ENCODE results near the gene ABL1. TPM values are rescaled to one million over a fixed set of nuclear protein-coding genes. Genes with fewer than 3 reads are reported as not detected.

The ABL1 gene
- total RNA-seq, 1 experiment from 2014 or later = 67.5 TPM

DNA sequence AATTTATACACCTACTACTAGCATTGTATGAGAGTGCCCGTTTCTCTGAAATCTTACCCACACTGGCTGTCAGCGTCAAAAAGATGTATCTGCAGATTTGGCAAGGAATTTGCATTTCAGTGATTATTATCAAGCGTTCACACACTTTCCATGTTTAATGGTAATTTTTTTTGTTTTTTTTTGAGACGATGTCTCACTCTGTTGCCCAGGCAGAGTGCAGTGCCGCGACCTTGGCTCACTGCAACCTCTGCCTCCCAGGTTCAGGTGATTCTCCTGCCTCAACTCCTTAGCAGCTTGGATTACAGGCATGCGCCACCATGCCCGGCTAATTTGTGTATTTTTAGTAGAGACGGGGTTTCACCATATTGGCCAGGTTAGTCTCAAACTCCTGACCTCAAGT lies 14.3 kb downstream of the ABL1 start:
- Mint-ChIP-seq H3K9me3 (ENCODE audit: unreplicated experiment) (no peaks in the 10 kb centered on the region), H3K4me1 (ENCODE audit: insufficient read depth, unreplicated experiment) (peaks cover 37% of the 10 kb centered on the region), H3K36me3 (ENCODE audit: insufficient read depth, unreplicated experiment) (peaks cover 45% of the 10 kb centered on the region), H3K27me3 (ENCODE audit: insufficient read depth, unreplicated experiment) (no peaks in the 10 kb centered on the region), H3K27ac (ENCODE audit: low read depth, unreplicated experiment) (peak overlapping the region; percentile 10), H3K4me3 (ENCODE audit: unreplicated experiment) (no peak overlapping the region)
- no TSS peak for BruUV-seq (replicated peaks)
- intact Hi-C loops (cut with micrococcal nuclease) = no loop called here
- TF ChIP-seq, protein P1, sequence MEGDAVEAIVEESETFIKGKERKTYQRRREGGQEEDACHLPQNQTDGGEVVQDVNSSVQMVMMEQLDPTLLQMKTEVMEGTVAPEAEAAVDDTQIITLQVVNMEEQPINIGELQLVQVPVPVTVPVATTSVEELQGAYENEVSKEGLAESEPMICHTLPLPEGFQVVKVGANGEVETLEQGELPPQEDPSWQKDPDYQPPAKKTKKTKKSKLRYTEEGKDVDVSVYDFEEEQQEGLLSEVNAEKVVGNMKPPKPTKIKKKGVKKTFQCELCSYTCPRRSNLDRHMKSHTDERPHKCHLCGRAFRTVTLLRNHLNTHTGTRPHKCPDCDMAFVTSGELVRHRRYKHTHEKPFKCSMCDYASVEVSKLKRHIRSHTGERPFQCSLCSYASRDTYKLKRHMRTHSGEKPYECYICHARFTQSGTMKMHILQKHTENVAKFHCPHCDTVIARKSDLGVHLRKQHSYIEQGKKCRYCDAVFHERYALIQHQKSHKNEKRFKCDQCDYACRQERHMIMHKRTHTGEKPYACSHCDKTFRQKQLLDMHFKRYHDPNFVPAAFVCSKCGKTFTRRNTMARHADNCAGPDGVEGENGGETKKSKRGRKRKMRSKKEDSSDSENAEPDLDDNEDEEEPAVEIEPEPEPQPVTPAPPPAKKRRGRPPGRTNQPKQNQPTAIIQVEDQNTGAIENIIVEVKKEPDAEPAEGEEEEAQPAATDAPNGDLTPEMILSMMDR (IDR thresholded peaks at IDR 0.05; ENCODE audit: unreplicated experiment) = no peak
- ChIA-PET CTCF (interaction anchor here (0.7 to 1.8 kb wide), 4 partner anchors 14 to 148 kb away, joined by 3 to 4 read pairs (median 4); no protein-coding TSS in a partner anchor), POLR2A (interaction anchor here (1.2 kb wide), 1 partner anchor 13 kb away, joined by 3 read pairs; no protein-coding TSS in a partner anchor)
- no peak for DNase-seq (ENCODE audit: unreplicated experiment)

DNA sequence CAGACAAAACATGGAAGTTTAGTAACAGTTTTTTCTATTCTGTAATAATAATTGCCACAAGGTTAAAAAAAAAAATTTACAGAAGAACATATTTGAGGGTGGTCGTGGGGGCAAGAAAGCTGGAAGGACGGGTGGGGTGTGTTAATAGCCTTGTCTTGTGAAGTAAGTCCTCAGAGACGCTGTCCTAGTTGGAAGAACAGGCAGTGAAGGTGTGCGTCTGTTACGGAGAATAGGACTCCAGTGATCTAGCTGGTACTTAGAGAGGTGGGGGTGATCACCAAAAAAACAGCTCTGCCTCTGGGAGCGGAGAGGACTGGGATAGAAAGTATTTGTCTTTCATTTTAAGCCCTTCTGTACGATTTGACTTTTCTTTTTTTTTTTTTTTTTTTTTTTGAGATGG lies 17.7 kb downstream of the ABL1 start:
- H3K27me3 Mint-ChIP-seq (ENCODE audit: insufficient read depth, unreplicated experiment) = no peaks in the 10 kb centered on the region
- H3K4me1 Mint-ChIP-seq (ENCODE audit: insufficient read depth, unreplicated experiment) = peaks cover 11% of the 10 kb centered on the region
- intact Hi-C loops (cut with micrococcal nuclease) = no loop called here
- POLR2A ChIA-PET = interaction anchor here (1.4 kb wide), 1 partner anchor 72 kb away, joined by 3 read pairs; no protein-coding TSS in a partner anchor
- H3K4me3 Mint-ChIP-seq (ENCODE audit: unreplicated experiment) = no peak overlapping the region
- no peaks in the 10 kb centered on the region for H3K9me3 Mint-ChIP-seq (ENCODE audit: unreplicated experiment)
- DNase-seq (ENCODE audit: unreplicated experiment) = no peak
- H3K36me3 Mint-ChIP-seq (ENCODE audit: insufficient read depth, unreplicated experiment) = peaks cover 61% of the 10 kb centered on the region
- CTCF ChIA-PET = interaction anchor here (0.6 to 6.5 kb wide), 11 partner anchors 10 to 152 kb away, joined by 3 to 55 read pairs (median 3); no protein-coding TSS in a partner anchor
- BruUV-seq (replicated peaks) = no TSS peak
- H3K27ac Mint-ChIP-seq (ENCODE audit: low read depth, unreplicated experiment) = no peak overlapping the region
- TF ChIP-seq, protein P1 (IDR thresholded peaks at IDR 0.05; ENCODE audit: unreplicated experiment) = no peak

GRCh38 chr9:130854092-130854491 lies 19.0 kb downstream of the ABL1 start:
- no peaks in the 10 kb centered on the region for H3K9me3 Mint-ChIP-seq (ENCODE audit: unreplicated experiment)
- TF ChIP-seq, protein P1 (IDR thresholded peaks at IDR 0.05; ENCODE audit: unreplicated experiment) = no peak
- no TSS peak for BruUV-seq (replicated peaks)
- POLR2A ChIA-PET = interaction anchor here (0.6 to 1.5 kb wide), 3 partner anchors 10 to 82 kb away, joined by 3 read pairs; no protein-coding TSS in a partner anchor
- no peak for DNase-seq (ENCODE audit: unreplicated experiment)
- no peak overlapping the region for H3K27ac Mint-ChIP-seq (ENCODE audit: low read depth, unreplicated experiment)
- intact Hi-C loops (cut with micrococcal nuclease) = no loop called here
- H3K4me1 Mint-ChIP-seq (ENCODE audit: insufficient read depth, unreplicated experiment) = peaks cover 9% of the 10 kb centered on the region
- CTCF ChIA-PET = interaction anchor here (0.8 to 6.5 kb wide), 6 partner anchors 11 to 310 kb away, joined by 3 to 55 read pairs (median 4); no protein-coding TSS in a partner anchor
- peaks cover 69% of the 10 kb centered on the region for H3K36me3 Mint-ChIP-seq (ENCODE audit: insufficient read depth, unreplicated experiment)
- H3K27me3 Mint-ChIP-seq (ENCODE audit: insufficient read depth, unreplicated experiment) = no peaks in the 10 kb centered on the region
- no peak overlapping the region for H3K4me3 Mint-ChIP-seq (ENCODE audit: unreplicated experiment)

DNA sequence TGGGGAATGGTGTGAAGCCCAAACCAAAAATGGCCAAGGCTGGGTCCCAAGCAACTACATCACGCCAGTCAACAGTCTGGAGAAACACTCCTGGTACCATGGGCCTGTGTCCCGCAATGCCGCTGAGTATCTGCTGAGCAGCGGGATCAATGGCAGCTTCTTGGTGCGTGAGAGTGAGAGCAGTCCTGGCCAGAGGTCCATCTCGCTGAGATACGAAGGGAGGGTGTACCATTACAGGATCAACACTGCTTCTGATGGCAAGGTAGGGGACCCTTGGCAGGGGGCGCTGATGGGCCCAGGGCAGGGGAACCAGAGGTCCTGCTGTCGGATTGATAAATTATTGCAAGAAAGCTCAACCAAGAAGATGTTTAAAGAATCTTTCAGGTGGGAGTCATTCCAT lies 19.8 kb downstream of the ABL1 start:
- no peak for DNase-seq (ENCODE audit: unreplicated experiment)
- Mint-ChIP-seq H3K9me3 (ENCODE audit: unreplicated experiment) (no peaks in the 10 kb centered on the region), H3K4me1 (ENCODE audit: insufficient read depth, unreplicated experiment) (peaks cover 5% of the 10 kb centered on the region), H3K27me3 (ENCODE audit: insufficient read depth, unreplicated experiment) (no peaks in the 10 kb centered on the region), H3K4me3 (ENCODE audit: unreplicated experiment) (no peak overlapping the region), H3K27ac (ENCODE audit: low read depth, unreplicated experiment) (no peak overlapping the region), H3K36me3 (ENCODE audit: insufficient read depth, unreplicated experiment) (peaks cover 77% of the 10 kb centered on the region)
- intact Hi-C loops (cut with micrococcal nuclease) = no loop called here
- TF ChIP-seq, protein P1 (IDR thresholded peaks at IDR 0.05; ENCODE audit: unreplicated experiment) = no peak
- no TSS peak for BruUV-seq (replicated peaks)
- ChIA-PET CTCF (interaction anchor here (0.8 to 6.5 kb wide), 7 partner anchors 10 to 311 kb away, joined by 3 to 55 read pairs (median 4); no protein-coding TSS in a partner anchor), POLR2A (interaction anchor here (0.6 to 1.5 kb wide), 3 partner anchors 11 to 83 kb away, joined by 3 read pairs; no protein-coding TSS in a partner anchor)
